ENCODE data around the gene ZNF549. TPM values are rescaled to one million over a fixed set of nuclear protein-coding genes. Genes with fewer than 3 reads are reported as not detected.
"Not testable (repeated sequence)": the region's sequence is repeated elsewhere in the genome, so short reads cannot be mapped to it uniquely, and the experiment has no call there.

Gene ZNF549
- total and polyA plus RNA-seq, 2 donors (not counting 3 experiments of a cell fraction or from before 2014, with no cell fraction given), result 1.4 to 3.5 TPM

DNA sequence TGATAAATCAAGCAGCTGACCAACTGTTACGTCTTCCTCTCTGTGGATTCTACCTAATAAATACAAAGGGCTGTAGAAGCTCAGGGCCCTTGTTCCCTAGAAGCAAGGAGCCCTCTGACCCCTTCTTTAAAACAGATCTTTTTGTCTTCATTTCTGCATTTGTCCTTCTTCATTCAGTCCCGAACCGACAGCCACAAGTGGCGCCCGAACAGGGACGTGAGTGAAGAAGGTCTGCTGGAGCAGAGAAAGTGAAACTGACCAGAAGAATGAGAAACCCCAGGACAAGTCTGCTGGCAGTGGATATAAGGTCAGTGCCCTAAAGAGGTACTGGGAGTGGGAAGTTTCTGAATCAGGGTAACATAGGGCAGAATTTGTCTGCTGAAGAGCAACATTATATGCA is 14.3 kb upstream of the ZNF549 start:
- Histone ChIP-seq H4K20me1 (replicated peaks; ENCODE audit: control insufficient read depth, extremely low read depth, insufficient read depth, low read length) (no peaks in the 10 kb centered on the region), H3K4me3 (replicated peaks in 1 of 3; ENCODE audit: insufficient read depth in 1 of 3, low read depth in 1 of 3, low read length in 3 of 3) (no peak overlapping the region), H3K36me3 (ENCODE audit: control insufficient read depth in 2 of 2, extremely low read depth in 1 of 2, insufficient read depth in 2 of 2, low read length in 2 of 2) (no peaks in the 10 kb centered on the region), H3K9ac (replicated peaks; ENCODE audit: extremely low read depth, insufficient read depth, low read length) (no peak overlapping the region), H2AFZ (ENCODE audit: low read depth, low read length) (no peak overlapping the region), H3K4me1 (ENCODE audit: control insufficient read depth, extremely low read depth, insufficient read depth, low read length) (no peaks in the 10 kb centered on the region), H3K9me3 (replicated peaks; ENCODE audit: control insufficient read depth, insufficient read depth, low read length) (peaks cover 4% of the 10 kb centered on the region), H3K4me2 (ENCODE audit: insufficient read depth, low read length) (no peak overlapping the region), H3K79me2 (ENCODE audit: control insufficient read depth, insufficient read depth, low read length) (no peaks in the 10 kb centered on the region), H3K27me3 (ENCODE audit: control insufficient read depth in 2 of 2, insufficient read depth in 2 of 2, low read length in 2 of 2) (no peaks in the 10 kb centered on the region), H3K27ac (ENCODE audit: insufficient read depth, low read depth, low read length) (no peak overlapping the region), H3K9me1 (replicated peaks; ENCODE audit: control insufficient read depth, extremely low read depth, insufficient read depth, low read length) (no peaks in the 10 kb centered on the region)
- intact Hi-C loops (cut with micrococcal nuclease) (no loop called here), dilution Hi-C loops (cut with MboI; ENCODE audit: extremely low pct_ligation_motif_present, low sequenced_read_pairs) (no loop called here)
- DNase-seq (ENCODE audit: low read depth, low spot score), result no peak
- CTCF ChIA-PET, result no interaction called here
- TF ChIP-seq, protein P1, sequence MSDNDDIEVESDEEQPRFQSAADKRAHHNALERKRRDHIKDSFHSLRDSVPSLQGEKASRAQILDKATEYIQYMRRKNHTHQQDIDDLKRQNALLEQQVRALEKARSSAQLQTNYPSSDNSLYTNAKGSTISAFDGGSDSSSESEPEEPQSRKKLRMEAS (IDR thresholded peaks at IDR 0.05; ENCODE audit: insufficient read depth, insufficient read length), result no peak
- TF ChIP-seq POLR2AphosphoS5 (IDR thresholded peaks at IDR 0.05; ENCODE audit: insufficient read depth, low read depth, low read length), result no peak
- FAIRE-seq, result no peak
- no TSS peak for BruUV-seq (replicated peaks)
- POLR2A ChIA-PET, result no interaction called here

DNA sequence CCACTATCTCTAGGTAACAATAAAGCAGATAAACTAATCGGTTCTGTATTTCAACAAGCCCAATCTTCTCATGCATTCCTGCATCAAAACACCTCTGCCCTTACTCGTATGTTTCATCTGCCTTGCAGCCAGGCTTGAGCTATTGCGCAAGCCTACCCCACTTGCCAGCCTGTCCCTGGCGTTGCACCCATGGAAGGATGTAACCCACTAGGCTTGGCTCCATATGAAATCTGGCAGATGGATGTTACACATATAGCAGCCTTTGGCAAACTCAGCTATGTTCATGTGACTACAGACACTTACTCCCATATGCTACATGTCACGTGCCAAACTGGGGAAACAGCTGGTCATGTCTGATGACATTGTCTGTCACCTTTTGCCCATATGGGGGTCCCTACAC is 11.9 kb upstream of the ZNF549 start:
- DNase-seq (ENCODE audit: low read depth, low spot score) (no peak), FAIRE-seq (no peak)
- H3K36me3 ChIP-seq (ENCODE audit: control insufficient read depth in 2 of 2, extremely low read depth in 1 of 2, insufficient read depth in 2 of 2, low read length in 2 of 2), result no peaks in the 10 kb centered on the region
- H3K4me1 ChIP-seq (ENCODE audit: control insufficient read depth, extremely low read depth, insufficient read depth, low read length), result no peaks in the 10 kb centered on the region
- no peak overlapping the region for H2AFZ ChIP-seq (ENCODE audit: low read depth, low read length)
- TF ChIP-seq, protein P1 (IDR thresholded peaks at IDR 0.05; ENCODE audit: insufficient read depth, insufficient read length), result no peak
- TF ChIP-seq MYC (IDR thresholded peaks at IDR 0.05; ENCODE audit: low read depth, low read length) (no peak), POLR2A (IDR thresholded peaks at IDR 0.05; ENCODE audit: low read depth, low read length) (no peak), EZH2 (IDR thresholded peaks at IDR 0.05; ENCODE audit: borderline replicate concordance, low read depth, low read length, severe bottlenecking) (no peak), FOS (IDR thresholded peaks at IDR 0.05; ENCODE audit: borderline replicate concordance, insufficient read depth, low read length) (no peak), GATA2 (IDR thresholded peaks at IDR 0.05; ENCODE audit: insufficient read depth, insufficient read length, low read depth, low read length) (no peak), JUN (IDR thresholded peaks at IDR 0.05; ENCODE audit: borderline replicate concordance, insufficient read depth, insufficient read length, low read depth) (no peak), POLR2AphosphoS5 (IDR thresholded peaks at IDR 0.05; ENCODE audit: insufficient read depth, low read depth, low read length) (no peak)
- TF ChIP-seq, protein P2, sequence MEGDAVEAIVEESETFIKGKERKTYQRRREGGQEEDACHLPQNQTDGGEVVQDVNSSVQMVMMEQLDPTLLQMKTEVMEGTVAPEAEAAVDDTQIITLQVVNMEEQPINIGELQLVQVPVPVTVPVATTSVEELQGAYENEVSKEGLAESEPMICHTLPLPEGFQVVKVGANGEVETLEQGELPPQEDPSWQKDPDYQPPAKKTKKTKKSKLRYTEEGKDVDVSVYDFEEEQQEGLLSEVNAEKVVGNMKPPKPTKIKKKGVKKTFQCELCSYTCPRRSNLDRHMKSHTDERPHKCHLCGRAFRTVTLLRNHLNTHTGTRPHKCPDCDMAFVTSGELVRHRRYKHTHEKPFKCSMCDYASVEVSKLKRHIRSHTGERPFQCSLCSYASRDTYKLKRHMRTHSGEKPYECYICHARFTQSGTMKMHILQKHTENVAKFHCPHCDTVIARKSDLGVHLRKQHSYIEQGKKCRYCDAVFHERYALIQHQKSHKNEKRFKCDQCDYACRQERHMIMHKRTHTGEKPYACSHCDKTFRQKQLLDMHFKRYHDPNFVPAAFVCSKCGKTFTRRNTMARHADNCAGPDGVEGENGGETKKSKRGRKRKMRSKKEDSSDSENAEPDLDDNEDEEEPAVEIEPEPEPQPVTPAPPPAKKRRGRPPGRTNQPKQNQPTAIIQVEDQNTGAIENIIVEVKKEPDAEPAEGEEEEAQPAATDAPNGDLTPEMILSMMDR (IDR thresholded peaks at IDR 0.05; ENCODE audit: extremely low read depth in 1 of 2, insufficient read depth in 1 of 2, low read depth in 1 of 2, low read length in 2 of 2), result no peak
- H3K9me3 ChIP-seq (replicated peaks; ENCODE audit: control insufficient read depth, insufficient read depth, low read length), result peaks cover 4% of the 10 kb centered on the region
- no peaks in the 10 kb centered on the region for H3K9me1 ChIP-seq (replicated peaks; ENCODE audit: control insufficient read depth, extremely low read depth, insufficient read depth, low read length)
- dilution Hi-C loops (cut with MboI; ENCODE audit: extremely low pct_ligation_motif_present, low sequenced_read_pairs) (no loop called here), intact Hi-C loops (cut with micrococcal nuclease) (no loop called here)
- H3K79me2 ChIP-seq (ENCODE audit: control insufficient read depth, insufficient read depth, low read length), result no peaks in the 10 kb centered on the region
- ChIA-PET CTCF (no interaction called here), POLR2A (no interaction called here)
- H3K27me3 ChIP-seq (ENCODE audit: control insufficient read depth in 2 of 2, insufficient read depth in 2 of 2, low read length in 2 of 2), result no peaks in the 10 kb centered on the region
- no peak overlapping the region for H3K4me2 ChIP-seq (ENCODE audit: insufficient read depth, low read length)
- no peaks in the 10 kb centered on the region for H4K20me1 ChIP-seq (replicated peaks; ENCODE audit: control insufficient read depth, extremely low read depth, insufficient read depth, low read length)
- H3K4me3 ChIP-seq (replicated peaks in 1 of 3; ENCODE audit: insufficient read depth in 1 of 3, low read depth in 1 of 3, low read length in 3 of 3), result no peak overlapping the region
- H3K9ac ChIP-seq (replicated peaks; ENCODE audit: extremely low read depth, insufficient read depth, low read length), result no peak overlapping the region
- BruUV-seq (replicated peaks), result no TSS peak
- no peak overlapping the region for H3K27ac ChIP-seq (ENCODE audit: insufficient read depth, low read depth, low read length)

DNA sequence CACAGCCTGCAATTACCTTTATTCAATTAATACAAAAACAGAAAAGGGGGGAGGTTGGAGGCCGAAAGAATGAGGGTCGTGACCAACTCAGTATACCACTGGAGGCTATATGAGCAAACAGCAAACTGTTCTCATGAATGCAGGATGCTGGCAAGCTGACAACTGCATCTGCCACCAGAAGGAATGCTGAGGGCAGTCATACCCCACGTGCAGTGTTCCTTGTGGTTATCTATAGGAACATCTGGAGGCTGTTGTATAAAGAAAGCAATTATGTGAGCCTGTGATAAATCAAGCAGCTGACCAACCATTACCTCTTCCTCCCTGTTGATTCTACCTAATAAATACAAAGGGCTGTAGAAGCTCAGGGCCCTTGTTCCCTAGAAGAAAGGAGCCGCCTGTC is 9.1 kb upstream of the ZNF549 start:
- H3K27ac ChIP-seq (ENCODE audit: insufficient read depth, low read depth, low read length); CTCF ChIA-PET; H3K27me3 ChIP-seq (ENCODE audit: control insufficient read depth in 2 of 2, insufficient read depth in 2 of 2, low read length in 2 of 2); BruUV-seq (replicated peaks); intact Hi-C loops (cut with micrococcal nuclease); FAIRE-seq; H3K9ac ChIP-seq (replicated peaks; ENCODE audit: extremely low read depth, insufficient read depth, low read length); H3K4me1 ChIP-seq (ENCODE audit: control insufficient read depth, extremely low read depth, insufficient read depth, low read length); H4K20me1 ChIP-seq (replicated peaks; ENCODE audit: control insufficient read depth, extremely low read depth, insufficient read depth, low read length); POLR2A ChIA-PET; H3K79me2 ChIP-seq (ENCODE audit: control insufficient read depth, insufficient read depth, low read length); H3K9me3 ChIP-seq (replicated peaks; ENCODE audit: control insufficient read depth, insufficient read depth, low read length); dilution Hi-C loops (cut with MboI; ENCODE audit: extremely low pct_ligation_motif_present, low sequenced_read_pairs); H2AFZ ChIP-seq (ENCODE audit: low read depth, low read length); H3K4me2 ChIP-seq (ENCODE audit: insufficient read depth, low read length); H3K4me3 ChIP-seq (replicated peaks in 1 of 3; ENCODE audit: insufficient read depth in 1 of 3, low read depth in 1 of 3, low read length in 3 of 3); H3K36me3 ChIP-seq (ENCODE audit: control insufficient read depth in 2 of 2, extremely low read depth in 1 of 2, insufficient read depth in 2 of 2, low read length in 2 of 2); DNase-seq (ENCODE audit: low read depth, low spot score); H3K9me1 ChIP-seq (replicated peaks; ENCODE audit: control insufficient read depth, extremely low read depth, insufficient read depth, low read length): not testable (repeated sequence)
